Measurements from ENCODE around the gene PTPN20.

- TF ChIP-seq CTCF (IDR thresholded peaks at IDR 0.05; ENCODE audit: low read length) (no peak), EZH2 (IDR thresholded peaks at IDR 0.05; ENCODE audit: borderline replicate concordance, low read length) (no peak)
Measured at GRCh38 chr10:47042199-47042473, 130.9 kb downstream of the PTPN20 start.
